Gastroesophageal sphincter (tissue), 3 donors: ENCODE results near the gene SERPINB6.

Experiments used
- EP300 ChIP-seq: sonication (generic); formaldehyde crosslinking; IDR thresholded peaks from one replicate; pipeline ENCODE4 v1.6.1; 2017; ENCODE audit warnings: antibody characterized with exemption, mild to moderate bottlenecking
- POLR2A ChIP-seq, 2 donors: fragments of 450-650 bp; IDR thresholded peaks; one replicate each; pipeline ENCODE4 v1.6.1; 2017; ENCODE audit warnings: antibody characterized with exemption in 2 of 2, mild to moderate bottlenecking in 2 of 2, moderate library complexity in 1 of 2
- POLR2AphosphoS5 ChIP-seq: sonication (generic); formaldehyde crosslinking; IDR thresholded peaks from one replicate; pipeline ENCODE4 v1.6.1; 2017; ENCODE audit warnings: antibody characterized with exemption
- TF ChIP-seq, protein P1 (sequence below), 4 experiments: fragments of 200-600 bp in 2 of 4; fragments of 450-650 bp in 2 of 4; sonication (generic) in 1 of 4; IDR thresholded peaks; one replicate each; pipeline ENCODE4 v1.5.1; 2017 to 2019; ENCODE audit warnings: antibody characterized with exemption in 4 of 4, mild to moderate bottlenecking in 2 of 4, moderate library complexity in 2 of 4

DNA sequence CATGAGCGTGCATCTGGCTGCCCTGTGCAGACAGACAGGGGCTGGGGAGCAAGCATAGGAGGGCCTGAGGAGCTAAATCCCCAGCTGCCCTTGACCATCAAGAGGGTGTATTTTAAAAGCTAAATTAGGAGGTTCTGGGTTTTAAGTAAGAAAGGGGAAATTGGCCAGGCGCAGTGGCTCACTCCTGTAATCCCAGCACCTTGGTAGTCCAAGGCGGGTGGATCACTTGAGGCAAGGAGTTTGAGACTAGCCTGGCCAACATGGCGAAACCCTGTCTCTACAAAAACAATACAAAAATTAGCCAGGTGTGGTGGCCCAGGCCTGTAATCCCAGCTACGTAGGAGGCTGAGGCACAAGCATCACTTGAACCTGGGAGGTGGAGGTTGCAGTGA lies 27.8 kb downstream of the SERPINB6 start:
- TF ChIP-seq EP300 (no peak), POLR2A (IDR thresholded peaks at IDR 0.05) (no peak), POLR2AphosphoS5 (no peak)
- TF ChIP-seq, protein P1, sequence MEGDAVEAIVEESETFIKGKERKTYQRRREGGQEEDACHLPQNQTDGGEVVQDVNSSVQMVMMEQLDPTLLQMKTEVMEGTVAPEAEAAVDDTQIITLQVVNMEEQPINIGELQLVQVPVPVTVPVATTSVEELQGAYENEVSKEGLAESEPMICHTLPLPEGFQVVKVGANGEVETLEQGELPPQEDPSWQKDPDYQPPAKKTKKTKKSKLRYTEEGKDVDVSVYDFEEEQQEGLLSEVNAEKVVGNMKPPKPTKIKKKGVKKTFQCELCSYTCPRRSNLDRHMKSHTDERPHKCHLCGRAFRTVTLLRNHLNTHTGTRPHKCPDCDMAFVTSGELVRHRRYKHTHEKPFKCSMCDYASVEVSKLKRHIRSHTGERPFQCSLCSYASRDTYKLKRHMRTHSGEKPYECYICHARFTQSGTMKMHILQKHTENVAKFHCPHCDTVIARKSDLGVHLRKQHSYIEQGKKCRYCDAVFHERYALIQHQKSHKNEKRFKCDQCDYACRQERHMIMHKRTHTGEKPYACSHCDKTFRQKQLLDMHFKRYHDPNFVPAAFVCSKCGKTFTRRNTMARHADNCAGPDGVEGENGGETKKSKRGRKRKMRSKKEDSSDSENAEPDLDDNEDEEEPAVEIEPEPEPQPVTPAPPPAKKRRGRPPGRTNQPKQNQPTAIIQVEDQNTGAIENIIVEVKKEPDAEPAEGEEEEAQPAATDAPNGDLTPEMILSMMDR (IDR thresholded peaks at IDR 0.05): no peak
